ENCODE measurements around the gene TTI1.

The TTI1 gene

DNA sequence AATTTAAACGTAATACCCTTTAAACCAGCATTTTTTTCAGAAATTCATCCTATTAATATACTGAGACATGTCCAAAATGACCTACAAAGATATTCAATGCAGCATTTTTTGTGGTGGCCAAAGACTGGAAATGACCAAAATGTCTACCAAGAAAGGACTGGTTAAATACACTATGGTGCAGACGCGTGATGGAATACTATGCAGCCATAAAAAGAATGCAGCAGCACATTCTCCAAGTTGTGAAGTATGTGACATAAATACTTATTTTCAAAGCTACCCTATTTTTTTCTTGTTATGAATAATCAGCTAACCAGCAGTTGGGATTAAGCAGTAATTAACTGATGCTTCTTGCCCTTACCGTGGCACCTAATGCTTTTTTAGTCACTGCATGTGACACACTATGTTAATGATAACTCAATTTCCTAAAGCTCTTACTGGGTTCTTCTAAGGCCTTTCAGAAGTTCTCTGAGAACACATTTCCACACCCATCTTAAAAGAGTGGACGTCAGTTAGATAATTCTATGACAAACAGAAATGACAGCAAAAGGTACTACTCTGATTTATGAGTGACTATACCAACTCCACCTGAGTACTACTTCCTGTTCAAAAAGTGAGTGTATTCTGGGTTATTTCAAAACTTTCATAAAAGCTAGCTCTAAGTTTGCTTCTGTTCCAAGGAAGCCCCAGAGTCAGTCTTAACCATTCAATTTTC lies 24.9 kb downstream of the TTI1 start:
- DNase-seq: no peak

DNA sequence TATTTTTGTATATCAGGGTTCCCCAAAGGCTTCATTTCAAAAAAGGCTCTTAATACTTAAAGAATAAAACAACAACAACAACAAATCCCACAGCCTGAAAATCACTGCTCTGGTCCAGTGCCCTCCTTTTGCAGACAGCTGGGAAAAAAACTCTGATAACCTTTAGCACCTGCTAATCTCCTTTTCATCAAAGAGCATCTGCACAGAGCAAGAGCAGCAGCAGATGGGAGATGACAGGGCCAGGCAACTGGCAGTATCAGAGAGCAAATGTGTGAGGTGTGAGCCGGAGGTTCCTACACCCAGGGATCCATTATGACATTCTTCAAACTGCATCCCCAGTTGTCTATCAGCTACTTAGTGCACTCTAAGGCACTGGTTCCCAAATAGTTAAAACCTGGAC lies 25.7 kb downstream of the TTI1 start:
- no peak for DNase-seq

GRCh38 chr20:38005903-38006302 lies 27.4 kb downstream of the TTI1 start:
- no peak for DNase-seq

GRCh38 chr20:38004416-38004815 lies 28.8 kb downstream of the TTI1 start:
- no peak for DNase-seq

GRCh38 chr20:38002422-38002821 lies 30.8 kb downstream of the TTI1 start:
- DNase-seq: no peak

GRCh38 chr20:38001981-38002380 lies 31.3 kb downstream of the TTI1 start:
- DNase-seq: no peak

DNA sequence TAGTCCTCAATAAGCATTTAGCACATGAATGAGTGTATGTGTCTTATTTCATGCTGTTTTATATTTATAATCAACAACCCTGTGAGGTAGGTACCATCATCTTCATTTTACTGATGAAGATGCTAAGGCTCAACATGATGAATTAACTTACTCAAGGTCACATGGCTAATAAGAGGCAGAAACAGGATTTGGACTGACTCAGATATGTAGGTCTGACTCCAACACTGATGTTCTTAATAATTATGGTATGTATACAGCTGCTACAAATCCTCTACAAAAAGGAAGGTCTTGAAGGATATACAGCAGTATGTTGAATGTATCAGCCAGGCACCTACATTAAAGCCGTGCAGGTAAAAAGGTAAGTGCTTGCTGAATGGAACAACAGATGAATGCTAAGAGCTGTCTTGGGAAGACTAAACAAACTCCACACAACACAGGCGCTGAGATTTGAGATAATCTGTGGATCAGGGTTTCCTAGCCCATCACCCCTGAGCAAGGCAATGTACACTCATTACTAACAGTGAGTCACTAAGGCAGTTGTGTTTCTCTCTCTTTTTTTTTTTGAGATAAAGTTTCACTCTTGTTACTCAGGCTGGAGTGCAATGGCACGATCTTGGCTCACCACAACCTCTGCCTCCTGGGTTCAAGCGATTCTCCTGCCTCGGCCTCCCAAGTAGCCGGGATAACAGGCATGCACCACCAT lies 31.9 kb downstream of the TTI1 start:
- no peak for DNase-seq

DNA sequence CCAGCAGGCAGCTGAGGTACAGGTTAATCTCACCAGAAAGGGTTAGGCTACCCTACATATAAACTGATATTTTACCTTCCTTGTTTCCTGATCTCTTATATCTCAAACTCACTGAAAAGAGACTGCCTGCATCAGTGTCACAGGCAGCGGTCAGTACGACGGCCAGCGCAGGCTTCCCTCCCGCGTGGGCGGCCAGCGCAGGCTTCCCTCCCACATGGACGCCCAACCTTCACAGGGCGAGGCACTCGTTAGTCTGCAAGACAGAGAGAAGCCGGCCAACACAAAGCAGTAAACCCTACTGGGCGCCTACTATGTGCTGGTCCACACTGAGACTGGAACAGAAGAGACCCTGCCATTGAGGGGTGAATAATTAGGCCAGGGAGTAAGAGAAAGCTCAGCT lies 33.0 kb downstream of the TTI1 start:
- DNase-seq: no peak

GRCh38 chr20:37999526-38000263 lies 33.6 kb downstream of the TTI1 start:
- DNase-seq: no peak

DNA sequence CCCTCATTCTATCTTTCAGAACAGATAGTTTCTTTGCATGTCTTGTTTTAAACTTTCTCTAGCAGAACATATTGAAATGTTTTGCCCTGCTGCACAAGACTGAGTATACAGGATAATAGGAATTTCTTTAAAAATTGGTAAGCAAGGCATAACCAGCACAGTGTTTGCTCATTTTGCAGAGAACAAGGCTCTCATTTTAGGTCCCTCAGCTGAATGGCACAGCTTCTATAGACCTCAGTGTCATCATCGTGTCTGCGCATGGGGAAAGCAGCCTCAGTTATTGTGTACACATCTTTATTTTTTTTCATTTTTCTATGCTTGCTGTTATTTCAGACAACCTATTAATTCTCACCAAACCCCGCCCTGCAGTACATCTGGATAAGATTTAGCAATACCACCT lies 35.7 kb downstream of the TTI1 start:
- DNase-seq: no peak

- DNase-seq: no peak
Measured at GRCh38 chr20:37995856-37996605, 37.2 kb downstream of the TTI1 start.

DNA sequence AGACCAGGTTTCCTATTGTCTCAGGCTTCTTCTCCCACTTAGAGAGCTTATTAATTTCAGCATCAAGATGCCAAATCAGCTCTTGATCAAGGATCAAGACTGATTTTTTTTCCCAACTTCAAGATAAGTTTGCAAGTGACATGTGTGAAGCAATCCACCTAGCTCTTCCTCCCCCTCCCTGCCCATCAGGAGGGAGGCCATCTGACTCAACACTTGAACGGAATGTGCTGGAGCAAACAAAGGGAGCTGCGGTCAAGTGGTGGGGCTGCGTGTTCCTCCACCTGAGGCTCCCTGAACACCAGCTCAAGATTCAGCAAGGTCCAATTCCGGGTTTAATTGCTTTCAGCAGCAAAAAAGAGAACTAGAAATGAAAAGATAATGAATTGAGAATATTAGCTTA lies 38.7 kb downstream of the TTI1 start:
- no peak for DNase-seq

- no peak for DNase-seq
Measured at GRCh38 chr20:37992802-37993409, 40.4 kb downstream of the TTI1 start.

DNA sequence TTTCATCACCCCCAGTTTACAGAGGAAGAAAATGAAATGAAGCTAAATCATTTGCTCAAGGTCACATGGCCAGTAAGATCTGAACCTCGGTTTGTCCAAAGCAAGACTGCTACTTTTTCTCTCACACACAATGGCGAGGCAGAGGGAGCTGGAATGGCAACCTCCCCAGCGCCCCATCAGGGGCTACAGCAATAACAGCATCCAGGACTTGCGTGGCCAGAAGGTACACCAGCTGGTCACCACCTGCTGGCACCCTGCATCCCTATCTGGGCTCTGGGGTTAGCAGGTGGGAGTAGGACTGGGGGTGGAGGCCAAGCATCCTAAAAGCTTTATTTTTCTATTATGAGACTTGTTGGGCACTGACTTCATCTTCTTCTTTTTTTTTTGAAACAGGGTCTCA lies 41.3 kb downstream of the TTI1 start:
- no peak for DNase-seq

- peak; percentile 19 for DNase-seq
Measured at GRCh38 chr20:37991157-37991866, 41.9 kb downstream of the TTI1 start.

DNA sequence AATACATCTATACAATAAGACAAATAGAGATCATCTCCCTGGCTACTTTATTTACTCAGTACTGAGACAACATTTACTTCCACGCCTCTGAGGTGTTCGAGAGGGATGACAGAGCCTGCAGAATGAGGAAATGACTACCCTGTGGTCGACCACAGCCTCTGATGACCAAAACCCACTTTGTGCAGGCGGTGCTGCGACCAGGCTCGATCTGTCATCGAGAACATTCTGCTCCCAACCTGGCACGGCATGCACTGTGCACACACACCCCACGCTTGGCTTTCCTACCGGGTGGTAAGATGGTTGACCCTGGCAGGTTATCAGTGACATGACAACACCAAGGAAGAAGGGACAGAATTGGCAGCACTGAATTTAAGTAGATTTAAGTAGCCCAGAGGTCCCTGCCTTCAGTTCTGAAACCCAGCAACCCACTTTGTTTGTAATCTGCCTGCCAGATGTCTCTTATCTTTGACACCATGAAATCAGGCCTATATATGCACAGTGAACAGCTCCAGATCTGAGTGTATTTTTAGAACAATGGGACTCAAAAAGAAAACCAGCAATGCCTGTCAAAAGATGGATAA lies 42.6 kb downstream of the TTI1 start:
- peak; percentile 69 for DNase-seq

GRCh38 chr20:37989601-37990295 lies 43.5 kb downstream of the TTI1 start:
- peak; percentile 32 for DNase-seq

- peak; percentile 17 for DNase-seq
Measured at GRCh38 chr20:37988306-37988954, 44.8 kb downstream of the TTI1 start.

DNA sequence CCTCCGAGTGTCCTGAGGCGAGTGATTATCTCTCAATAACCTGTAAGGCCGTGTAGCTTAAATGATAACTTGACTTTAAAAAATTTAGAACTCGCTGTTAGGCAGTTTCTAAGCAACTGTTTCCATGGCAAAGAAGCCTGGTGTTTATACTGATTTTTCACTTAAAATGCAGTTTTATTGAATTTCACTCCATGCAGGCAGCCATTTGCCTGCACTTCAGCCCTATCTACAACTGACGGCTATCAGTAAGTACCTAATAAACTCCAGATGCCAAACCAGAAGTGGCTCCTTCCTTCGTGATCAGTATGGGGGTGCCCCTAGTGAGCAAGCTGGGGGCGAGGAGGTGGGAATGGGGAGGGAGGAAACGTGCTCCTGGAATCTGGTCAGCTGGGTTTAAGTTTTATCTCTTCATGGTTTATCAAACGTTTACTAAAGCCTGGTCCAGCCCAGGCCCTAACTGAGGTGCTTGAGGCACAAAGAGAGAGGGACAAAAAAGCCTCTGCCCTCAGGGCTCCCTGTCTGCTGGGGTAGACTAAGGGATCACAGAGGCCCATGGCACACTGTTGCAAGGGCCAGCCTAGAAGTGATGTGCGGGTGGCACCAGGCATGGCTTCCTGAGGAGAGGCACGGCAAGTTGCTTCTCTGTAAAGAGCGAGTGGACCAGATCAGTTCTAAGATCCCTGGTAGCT lies 45.5 kb downstream of the TTI1 start:
- DNase-seq: peak; percentile 35

Measured in activated CD8-positive, alpha-beta memory T cell treated with anti-CD3 and anti-CD28 coated beads for 24 hours (primary cell).